ENCODE results near the gene GNB1L. TPM values are rescaled to one million over a fixed set of nuclear protein-coding genes. Genes with fewer than 3 reads are reported as not detected.

GNB1L gene
- total RNA-seq, 2 experiments from 2014 or later, result 3.0 to 6.5 TPM

- Histone ChIP-seq H3K4me1 (ENCODE audit: insufficient read depth, low read length) (peaks cover 11% of the 10 kb centered on the region), H3K27ac (ENCODE audit: low read depth in 1 of 2, low read length in 2 of 2) (no peak overlapping the region), H3K4me3 (ENCODE audit: low read length) (no peak overlapping the region), H3K27me3 (ENCODE audit: control insufficient read depth in 1 of 2, insufficient read depth in 2 of 2, low read length in 2 of 2) (no peaks in the 10 kb centered on the region), H3K9me3 (ENCODE audit: control insufficient read depth in 1 of 2, insufficient read depth in 1 of 2, low read length in 2 of 2) (no peaks in the 10 kb centered on the region), H3K36me3 (ENCODE audit: insufficient read depth, low read length) (peaks cover 24% of the 10 kb centered on the region)
- ChIA-PET POLR2A (no interaction called here), CTCF (no interaction called here)
- no peak overlapping the region for H3K4me3 Mint-ChIP-seq
- TF ChIP-seq CTCF (IDR thresholded peaks at IDR 0.05), result no peak
- H3K36me3 Mint-ChIP-seq (ENCODE audit: low read depth), result peaks cover 21% of the 10 kb centered on the region
- H3K4me1 Mint-ChIP-seq (ENCODE audit: low read depth), result no peaks in the 10 kb centered on the region
- H3K27ac Mint-ChIP-seq, result no peak overlapping the region
- ATAC-seq (ENCODE audit: poor library complexity) (no peak), DNase-seq (no peak)
- intact Hi-C loops (cut with DNase I, micrococcal nuclease), result no loop called here
- H3K9me3 Mint-ChIP-seq, result no peaks in the 10 kb centered on the region
- H3K27me3 Mint-ChIP-seq, result no peaks in the 10 kb centered on the region
Observed at GRCh38 chr22:19805821-19806212, 48.9 kb downstream of the GNB1L start.

DNA sequence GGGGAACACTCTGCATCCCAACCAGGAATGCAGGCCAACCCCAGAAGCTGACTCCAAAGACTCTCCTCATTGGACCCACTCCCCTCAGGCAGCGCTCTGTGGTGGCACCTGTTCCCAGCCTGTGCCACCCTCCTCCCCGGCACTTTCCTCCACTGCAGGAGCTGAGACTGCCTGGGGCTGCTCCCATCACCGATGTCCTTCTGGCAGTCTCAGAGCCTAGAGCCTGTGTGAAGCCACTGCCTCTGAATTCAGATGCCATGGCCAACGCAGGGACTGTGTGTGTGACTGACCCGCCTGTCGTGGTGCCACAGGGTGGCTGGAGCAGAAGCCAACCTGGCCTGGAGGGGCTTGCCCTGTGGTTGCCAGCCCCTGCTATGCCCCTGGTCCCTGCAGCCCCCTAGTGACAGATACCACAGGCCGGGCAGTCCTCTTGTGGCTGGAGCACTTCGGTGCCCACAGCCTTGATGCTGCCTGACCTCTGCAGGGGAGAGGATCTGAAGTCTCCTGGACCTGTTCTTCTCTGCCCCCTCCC lies 50.9 kb downstream of the GNB1L start:
- Histone ChIP-seq H3K27me3 (ENCODE audit: control insufficient read depth in 1 of 2, insufficient read depth in 2 of 2, low read length in 2 of 2) (no peaks in the 10 kb centered on the region), H3K36me3 (ENCODE audit: insufficient read depth, low read length) (peaks cover 30% of the 10 kb centered on the region), H3K4me3 (ENCODE audit: low read length) (no peak overlapping the region), H3K27ac (ENCODE audit: low read depth in 1 of 2, low read length in 2 of 2) (no peak overlapping the region), H3K9me3 (ENCODE audit: control insufficient read depth in 1 of 2, insufficient read depth in 1 of 2, low read length in 2 of 2) (no peaks in the 10 kb centered on the region), H3K4me1 (ENCODE audit: insufficient read depth, low read length) (no peaks in the 10 kb centered on the region)
- CTCF ChIA-PET, result no interaction called here
- Mint-ChIP-seq H3K9me3 (no peaks in the 10 kb centered on the region), H3K4me3 (no peak overlapping the region), H3K36me3 (ENCODE audit: low read depth) (peaks cover 29% of the 10 kb centered on the region), H3K27ac (no peak overlapping the region), H3K27me3 (no peaks in the 10 kb centered on the region), H3K4me1 (ENCODE audit: low read depth) (no peaks in the 10 kb centered on the region)
- ATAC-seq (ENCODE audit: poor library complexity) (no peak), DNase-seq (no peak)
- intact Hi-C loops (cut with DNase I, micrococcal nuclease), result no loop called here
- POLR2A ChIA-PET, result no interaction called here
- no peak for TF ChIP-seq CTCF (IDR thresholded peaks at IDR 0.05)

DNA sequence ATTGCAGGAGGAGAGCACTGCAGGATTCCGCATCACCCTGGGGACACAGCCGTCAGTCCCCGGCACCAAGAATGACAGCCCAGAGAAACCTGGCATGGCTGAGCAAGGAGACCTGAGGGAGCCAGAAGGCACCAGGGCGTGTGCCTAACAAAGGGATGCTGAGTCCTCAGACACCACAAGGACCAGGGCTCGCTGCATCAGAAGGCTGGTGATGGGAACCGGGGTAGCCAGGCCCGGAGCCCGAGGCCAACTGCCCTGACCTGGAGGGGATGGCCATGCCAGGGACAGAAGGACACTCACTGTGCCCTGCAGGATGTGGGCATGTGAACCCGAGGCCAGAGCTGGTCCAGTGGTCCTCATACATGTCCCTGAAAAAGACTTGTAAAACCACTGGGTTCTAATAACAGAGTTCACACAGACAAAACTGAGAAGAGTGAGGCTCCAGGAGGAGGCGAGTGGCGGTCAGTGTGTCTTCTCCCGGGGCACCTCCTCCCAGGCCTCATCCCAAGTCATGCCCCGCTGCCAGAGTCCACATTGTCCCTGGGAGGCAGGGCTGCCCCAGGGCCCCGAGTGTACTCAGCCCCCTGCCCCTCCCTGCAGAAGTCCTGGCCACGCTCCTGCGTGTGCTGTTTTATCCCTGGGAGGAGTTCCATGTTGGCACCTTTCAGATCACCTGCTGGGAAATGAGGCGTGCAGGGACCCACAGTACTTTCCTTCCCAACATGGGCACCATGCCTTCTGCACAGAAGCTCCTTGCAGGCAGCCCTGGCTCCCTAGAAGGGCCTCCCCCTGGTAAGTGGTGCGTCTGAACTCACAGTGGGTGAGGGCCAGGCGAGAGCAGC lies 51.6 kb downstream of the GNB1L start:
- no peaks in the 10 kb centered on the region for H3K9me3 Mint-ChIP-seq
- Histone ChIP-seq H3K4me1 (ENCODE audit: insufficient read depth, low read length) (no peaks in the 10 kb centered on the region), H3K9me3 (ENCODE audit: control insufficient read depth in 1 of 2, insufficient read depth in 1 of 2, low read length in 2 of 2) (no peaks in the 10 kb centered on the region), H3K4me3 (ENCODE audit: low read length) (no peak overlapping the region), H3K27me3 (ENCODE audit: control insufficient read depth in 1 of 2, insufficient read depth in 2 of 2, low read length in 2 of 2) (no peaks in the 10 kb centered on the region), H3K36me3 (ENCODE audit: insufficient read depth, low read length) (peaks cover 30% of the 10 kb centered on the region), H3K27ac (ENCODE audit: low read depth in 1 of 2, low read length in 2 of 2) (no peak overlapping the region)
- ATAC-seq (ENCODE audit: poor library complexity) (no peak), DNase-seq (no peak)
- CTCF ChIA-PET, result no interaction called here
- H3K4me3 Mint-ChIP-seq, result no peak overlapping the region
- peaks cover 29% of the 10 kb centered on the region for H3K36me3 Mint-ChIP-seq (ENCODE audit: low read depth)
- no peaks in the 10 kb centered on the region for H3K4me1 Mint-ChIP-seq (ENCODE audit: low read depth)
- no peak overlapping the region for H3K27ac Mint-ChIP-seq
- TF ChIP-seq CTCF (IDR thresholded peaks at IDR 0.05), result no peak
- POLR2A ChIA-PET, result no interaction called here
- intact Hi-C loops (cut with DNase I, micrococcal nuclease), result no loop called here
- no peaks in the 10 kb centered on the region for H3K27me3 Mint-ChIP-seq
